Liver (tissue), 9 donors: ENCODE data around the gene TBC1D3B. TPM values are rescaled to one million over a fixed set of nuclear protein-coding genes. Genes with fewer than 3 reads are reported as not detected.

Experiments used
- DNase-seq: peaks from one replicate; pipeline ENCODE4 v3.0.0-alpha.2; 2017; ENCODE audit warnings: low spot score
- H3K27ac ChIP-seq, 2 donors: one replicate each; pipeline ENCODE4 v1.7.0; 2013; ENCODE audit warnings: inconsistent platforms in 2 of 2, low read length in 2 of 2, control low read depth in 1 of 2, low read depth in 1 of 2, mild to moderate bottlenecking in 1 of 2
- H3K27me3 ChIP-seq, 4 donors: one replicate each; pipeline versions ENCODE4 v1.6.1 to v1.7.0; 2013; ENCODE audit warnings: low read length in 3 of 4, inconsistent platforms in 1 of 4, mild to moderate bottlenecking in 1 of 4, moderate library complexity in 1 of 4; ENCODE audit not compliant: control insufficient read depth in 4 of 4, insufficient read depth in 4 of 4
- H3K36me3 ChIP-seq, 4 donors: one replicate each; pipeline versions ENCODE4 v1.6.1 to v1.7.0; 2013; ENCODE audit warnings: low read length in 3 of 4, mild to moderate bottlenecking in 3 of 4, low read depth in 1 of 4, moderate library complexity in 1 of 4; ENCODE audit not compliant: control insufficient read depth in 4 of 4, insufficient read depth in 3 of 4
- H3K4me1 ChIP-seq, 4 donors: one replicate each; pipeline versions ENCODE4 v1.6.1 to v1.7.0; 2013; ENCODE audit warnings: low read length in 3 of 4, mild to moderate bottlenecking in 3 of 4, moderate library complexity in 1 of 4; ENCODE audit not compliant: control insufficient read depth in 4 of 4, insufficient read depth in 4 of 4
- H3K4me3 ChIP-seq, 3 donors: one replicate each; pipeline versions ENCODE4 v1.6.1 to v1.7.0; 2013; ENCODE audit warnings: low read length in 3 of 3, control low read depth in 1 of 3, low read depth in 1 of 3, mild to moderate bottlenecking in 1 of 3
- H3K9ac ChIP-seq, 2 donors: one replicate each; pipeline ENCODE4 v1.7.0; 2013; ENCODE audit warnings: low read length in 2 of 2, mild to moderate bottlenecking in 2 of 2, moderate library complexity in 2 of 2, control low read depth in 1 of 2, low read depth in 1 of 2
- H3K9me3 ChIP-seq, 4 donors: one replicate each; pipeline versions ENCODE4 v1.6.1 to v1.7.0; 2013; ENCODE audit warnings: low read length in 3 of 4; ENCODE audit not compliant: control insufficient read depth in 4 of 4
- ATF3 ChIP-seq: IDR thresholded peaks from 2 replicates; pipeline ENCODE4 v1.6.1; 2016; ENCODE audit warnings: antibody characterized with exemption
- CTCF ChIP-seq: fragments of 150-350 bp; IDR thresholded peaks from 2 replicates; pipeline ENCODE4 v1.5.1; 2017; ENCODE audit warnings: improper control_type of control experiment, low read depth, low read length; ENCODE audit not compliant: missing input control
- EGR1 ChIP-seq, 2 donors: IDR thresholded peaks; 2 replicates each; pipeline ENCODE4 v1.6.1; 2016 to 2018; ENCODE audit warnings: antibody characterized with exemption in 2 of 2, low read depth in 2 of 2
- FOXA1 ChIP-seq: IDR thresholded peaks from 2 replicates; pipeline ENCODE4 v1.6.1; 2016; ENCODE audit warnings: antibody characterized with exemption
- FOXA2 ChIP-seq: IDR thresholded peaks from 2 replicates; pipeline ENCODE4 v1.6.1; 2016; ENCODE audit warnings: antibody characterized with exemption
- GABPA ChIP-seq, 2 donors: IDR thresholded peaks in 1 of 2; conservative IDR thresholded peaks in 1 of 2; 2 replicates each; pipeline ENCODE4 v1.6.1; 2016; ENCODE audit warnings: antibody characterized with exemption in 2 of 2, mild to moderate bottlenecking in 1 of 2, moderate library complexity in 1 of 2
- HNF4A ChIP-seq, 2 donors: conservative IDR thresholded peaks; 2 replicates each; pipeline ENCODE4 v1.6.1; 2016; ENCODE audit warnings: antibody characterized with exemption in 2 of 2, mild to moderate bottlenecking in 2 of 2
- HNF4G ChIP-seq: IDR thresholded peaks from 2 replicates; pipeline ENCODE4 v1.6.1; 2016; ENCODE audit warnings: antibody characterized with exemption
- JUND ChIP-seq, 2 donors: IDR thresholded peaks; 2 replicates each; pipeline ENCODE4 v1.6.1; 2016; ENCODE audit warnings: antibody characterized with exemption in 2 of 2
- MAX ChIP-seq: IDR thresholded peaks from 2 replicates; pipeline ENCODE4 v1.6.1; 2016; ENCODE audit warnings: antibody characterized with exemption
- RAD21 ChIP-seq, 2 donors: IDR thresholded peaks; 2 replicates each; pipeline ENCODE4 v1.6.1; 2016; ENCODE audit warnings: antibody characterized with exemption in 2 of 2, mild to moderate bottlenecking in 2 of 2
- REST ChIP-seq: IDR thresholded peaks from 2 replicates; pipeline ENCODE4 v1.6.1; 2016; ENCODE audit warnings: antibody characterized with exemption, mild to moderate bottlenecking
- SP1 ChIP-seq: IDR thresholded peaks from 2 replicates; pipeline ENCODE4 v1.6.1; 2018; ENCODE audit warnings: antibody characterized with exemption, mild to moderate bottlenecking
- TAF1 ChIP-seq: conservative IDR thresholded peaks from 2 replicates; pipeline ENCODE4 v1.6.1; 2016; ENCODE audit warnings: antibody characterized with exemption, mild to moderate bottlenecking
- YY1 ChIP-seq: IDR thresholded peaks from 2 replicates; pipeline ENCODE4 v1.6.1; 2016; ENCODE audit warnings: antibody characterized with exemption, mild to moderate bottlenecking
- ZBTB33 ChIP-seq: IDR thresholded peaks from 2 replicates; pipeline ENCODE4 v1.6.1; 2016; ENCODE audit warnings: antibody characterized with exemption
- WGBS: extraction: QIAGEN DNeasy Blood & Tissue Kit; methylation state at CpG from one replicate; pipeline ENCODE4 v1.1.7; 2013; 5-methylcytosine and 5-hydroxymethylcytosine counted together
- polyA plus RNA-seq, 2 donors: library from polyadenylated mRNA; stranded (reverse) in 1 of 2; unstranded in 1 of 2; fragments of 200-250 nt in 1 of 2; fragments of >200 nt in 1 of 2; fragmentation: Nextera tagmentation in 1 of 2; extraction: Ambion mirVana in 1 of 2; gene quantifications; one replicate each; pipeline versions ENCODE4 v1.2.1 to v1.2.3, GENCODE V29; 2013 to 2015
- total RNA-seq, 2 donors: library from RNA; depleted of rRNA; stranded (reverse); fragments of >200 nt; gene quantifications; one replicate each; pipeline ENCODE4 v1.2.3, GENCODE V29; 2014
- donor health status: healthy.
- donor health status: healthy.
- donor health status: healthy.
- donor health status: healthy.
- donor health status: healthy.

Gene TBC1D3B
- total and polyA plus RNA-seq, 4 donors = 0.42 to 1.8 (median 0.61) TPM

- WGBS = 93% methylated on average over 3 of the region's 3 CpGs
- H3K4me1 ChIP-seq = peaks cover 2 to 6% (median 4%) of the 10 kb centered on the region in 4 donors
- no peaks in the 10 kb centered on the region for H3K27me3 ChIP-seq
- no peak overlapping the region for H3K9ac ChIP-seq
- no peak overlapping the region for H3K4me3 ChIP-seq
- peaks cover 0 to 7% (median 5%) of the 10 kb centered on the region in 4 donors for H3K9me3 ChIP-seq
- DNase-seq = no peak
- H3K27ac ChIP-seq = no peak overlapping the region
- TF ChIP-seq GABPA (IDR thresholded peaks at IDR 0.05 in 1 of 2, conservative IDR thresholded peaks at IDR 0.05 in 1 of 2) (no peak), ATF3 (no peak), RAD21 (IDR thresholded peaks at IDR 0.05) (no peak), FOXA1 (no peak), SP1 (no peak), YY1 (no peak), HNF4A (conservative IDR thresholded peaks at IDR 0.05) (no peak), ZBTB33 (no peak), HNF4G (no peak), JUND (IDR thresholded peaks at IDR 0.05) (no peak), FOXA2 (no peak), TAF1 (no peak), REST (no peak), CTCF (no peak), EGR1 (IDR thresholded peaks at IDR 0.05; ENCODE audit: low read depth in 2 of 2) (no peak), MAX (no peak)
- H3K36me3 ChIP-seq = no peaks in the 10 kb centered on the region
Observed at GRCh38 chr17:36120221-36120620, 56.2 kb downstream of the TBC1D3B start.
